ENCODE data around the gene MATR3. TPM values are rescaled to one million over a fixed set of nuclear protein-coding genes. Genes with fewer than 3 reads are reported as not detected.
"Not testable (repeated sequence)": the region's sequence is repeated elsewhere in the genome, so short reads cannot be mapped to it uniquely, and the experiment has no call there.

The MATR3 gene
- total RNA-seq, 1 experiment from 2014 or later, result 194 TPM

GRCh38 chr5:139308797-139309196 is 15.3 kb downstream of the MATR3 start:
- ChIA-PET POLR2A (no interaction called here), CTCF (no interaction called here)
- BruUV-seq (replicated peaks), result no TSS peak
- Histone ChIP-seq H3K4me1 (peaks cover 16% of the 10 kb centered on the region), H3K9me3 (no peaks in the 10 kb centered on the region), H3K4me3 (ENCODE audit: low read depth, low read length) (no peak overlapping the region), H3K36me3 (ENCODE audit: control insufficient read depth, insufficient read depth, low read length) (no peaks in the 10 kb centered on the region; the same call in 1 of the 2 replicates), H3K27me3 (replicated peaks; ENCODE audit: control insufficient read depth, insufficient read depth, low read length) (no peaks in the 10 kb centered on the region)
- TF ChIP-seq, protein P1, sequence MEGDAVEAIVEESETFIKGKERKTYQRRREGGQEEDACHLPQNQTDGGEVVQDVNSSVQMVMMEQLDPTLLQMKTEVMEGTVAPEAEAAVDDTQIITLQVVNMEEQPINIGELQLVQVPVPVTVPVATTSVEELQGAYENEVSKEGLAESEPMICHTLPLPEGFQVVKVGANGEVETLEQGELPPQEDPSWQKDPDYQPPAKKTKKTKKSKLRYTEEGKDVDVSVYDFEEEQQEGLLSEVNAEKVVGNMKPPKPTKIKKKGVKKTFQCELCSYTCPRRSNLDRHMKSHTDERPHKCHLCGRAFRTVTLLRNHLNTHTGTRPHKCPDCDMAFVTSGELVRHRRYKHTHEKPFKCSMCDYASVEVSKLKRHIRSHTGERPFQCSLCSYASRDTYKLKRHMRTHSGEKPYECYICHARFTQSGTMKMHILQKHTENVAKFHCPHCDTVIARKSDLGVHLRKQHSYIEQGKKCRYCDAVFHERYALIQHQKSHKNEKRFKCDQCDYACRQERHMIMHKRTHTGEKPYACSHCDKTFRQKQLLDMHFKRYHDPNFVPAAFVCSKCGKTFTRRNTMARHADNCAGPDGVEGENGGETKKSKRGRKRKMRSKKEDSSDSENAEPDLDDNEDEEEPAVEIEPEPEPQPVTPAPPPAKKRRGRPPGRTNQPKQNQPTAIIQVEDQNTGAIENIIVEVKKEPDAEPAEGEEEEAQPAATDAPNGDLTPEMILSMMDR (IDR thresholded peaks at IDR 0.05; ENCODE audit: insufficient read depth in 1 of 2, low read depth in 1 of 2, low read length in 1 of 2, severe bottlenecking in 1 of 2, unreplicated experiment in 1 of 2), result no peak
- no peak for DNase-seq
- intact Hi-C loops (cut with micrococcal nuclease; ENCODE audit: unreplicated experiment), result no loop called here
- H3K27ac Mint-ChIP-seq (ENCODE audit: unreplicated experiment), result no peak overlapping the region
- H3K36me3 Mint-ChIP-seq (ENCODE audit: insufficient read depth, unreplicated experiment), result peaks cover 51% of the 10 kb centered on the region
- no peaks in the 10 kb centered on the region for H3K9me3 Mint-ChIP-seq (ENCODE audit: unreplicated experiment)
- peaks cover 29% of the 10 kb centered on the region for H3K4me1 Mint-ChIP-seq (ENCODE audit: low read depth, unreplicated experiment)
- H3K27me3 Mint-ChIP-seq (ENCODE audit: insufficient read depth, unreplicated experiment), result no peaks in the 10 kb centered on the region
- no peak overlapping the region for H3K4me3 Mint-ChIP-seq (ENCODE audit: unreplicated experiment)

DNA sequence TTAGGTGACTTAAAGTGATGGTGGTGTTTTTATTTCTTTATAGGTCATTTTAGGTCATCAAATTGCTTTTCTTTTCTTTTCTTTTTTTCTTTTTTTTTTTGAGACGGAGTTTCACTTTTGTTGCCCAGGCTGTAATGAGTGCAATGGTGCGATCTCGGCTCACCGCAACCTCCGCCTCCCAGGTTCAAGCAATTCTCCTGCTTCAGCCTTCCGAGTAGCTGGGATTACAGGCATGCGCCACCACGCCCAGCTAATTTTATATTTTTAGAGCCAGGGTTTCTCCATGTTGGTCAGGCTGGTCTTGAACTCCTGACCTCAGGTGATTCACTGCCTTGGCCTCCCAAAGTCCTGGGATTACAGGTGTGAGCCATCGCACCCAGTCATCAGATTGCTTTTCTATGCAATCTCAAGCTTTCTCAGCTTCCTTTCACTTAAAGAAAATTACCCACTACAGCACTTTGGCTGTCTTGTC is 17.2 kb downstream of the MATR3 start:
- H3K27me3 ChIP-seq (replicated peaks; ENCODE audit: control insufficient read depth, insufficient read depth, low read length); H3K4me3 Mint-ChIP-seq (ENCODE audit: unreplicated experiment); CTCF ChIA-PET; H3K4me3 ChIP-seq (ENCODE audit: low read depth, low read length); BruUV-seq (replicated peaks); intact Hi-C loops (cut with micrococcal nuclease; ENCODE audit: unreplicated experiment); H3K9me3 ChIP-seq; H3K4me1 ChIP-seq; H3K27me3 Mint-ChIP-seq (ENCODE audit: insufficient read depth, unreplicated experiment); H3K9me3 Mint-ChIP-seq (ENCODE audit: unreplicated experiment); H3K27ac Mint-ChIP-seq (ENCODE audit: unreplicated experiment); H3K36me3 ChIP-seq (ENCODE audit: control insufficient read depth, insufficient read depth, low read length); DNase-seq: not testable (repeated sequence)
- POLR2A ChIA-PET, result interaction anchor here (0.5 kb wide), 1 partner anchor 18 kb away, joined by 9 read pairs; no protein-coding TSS in a partner anchor
- peaks cover 58% of the 10 kb centered on the region for H3K36me3 Mint-ChIP-seq (ENCODE audit: insufficient read depth, unreplicated experiment)
- peaks cover 13% of the 10 kb centered on the region for H3K4me1 Mint-ChIP-seq (ENCODE audit: low read depth, unreplicated experiment)

- POLR2A ChIA-PET, result interaction anchor here (0.6 to 0.7 kb wide), 2 partner anchors 30 to 838 kb away, joined by 5 read pairs; partner anchors contain the start of gene PAIP2
- no peaks in the 10 kb centered on the region for H3K9me3 Mint-ChIP-seq (ENCODE audit: unreplicated experiment)
- no peak for DNase-seq
- Histone ChIP-seq H3K4me3 (ENCODE audit: low read depth, low read length) (no peak overlapping the region), H3K4me1 (peaks cover 7% of the 10 kb centered on the region; the same call in 1 of the 2 replicates), H3K27me3 (replicated peaks; ENCODE audit: control insufficient read depth, insufficient read depth, low read length) (no peaks in the 10 kb centered on the region), H3K9me3 (no peaks in the 10 kb centered on the region), H3K36me3 (ENCODE audit: control insufficient read depth, insufficient read depth, low read length) (peaks cover 2% of the 10 kb centered on the region; the same call in 1 of the 2 replicates)
- peaks cover 10% of the 10 kb centered on the region for H3K4me1 Mint-ChIP-seq (ENCODE audit: low read depth, unreplicated experiment)
- no TSS peak for BruUV-seq (replicated peaks)
- H3K36me3 Mint-ChIP-seq (ENCODE audit: insufficient read depth, unreplicated experiment), result peaks cover 67% of the 10 kb centered on the region
- TF ChIP-seq, protein P1 (IDR thresholded peaks at IDR 0.05; ENCODE audit: insufficient read depth in 1 of 2, low read depth in 1 of 2, low read length in 1 of 2, severe bottlenecking in 1 of 2, unreplicated experiment in 1 of 2), result no peak
- H3K27ac Mint-ChIP-seq (ENCODE audit: unreplicated experiment), result no peak overlapping the region
- CTCF ChIA-PET, result no interaction called here
- no peak overlapping the region for H3K4me3 Mint-ChIP-seq (ENCODE audit: unreplicated experiment)
- intact Hi-C loops (cut with micrococcal nuclease; ENCODE audit: unreplicated experiment), result no loop called here
- no peaks in the 10 kb centered on the region for H3K27me3 Mint-ChIP-seq (ENCODE audit: insufficient read depth, unreplicated experiment)
Observed at GRCh38 chr5:139312075-139312474, 18.5 kb downstream of the MATR3 start.

Measured in Caco-2 (cell line).